ENCODE data around the gene EIF4H. TPM values are rescaled to one million over a fixed set of nuclear protein-coding genes. Genes with fewer than 3 reads are reported as not detected.

EIF4H gene
- total RNA-seq, 1 donor from 2014 or later = 168 TPM

DNA sequence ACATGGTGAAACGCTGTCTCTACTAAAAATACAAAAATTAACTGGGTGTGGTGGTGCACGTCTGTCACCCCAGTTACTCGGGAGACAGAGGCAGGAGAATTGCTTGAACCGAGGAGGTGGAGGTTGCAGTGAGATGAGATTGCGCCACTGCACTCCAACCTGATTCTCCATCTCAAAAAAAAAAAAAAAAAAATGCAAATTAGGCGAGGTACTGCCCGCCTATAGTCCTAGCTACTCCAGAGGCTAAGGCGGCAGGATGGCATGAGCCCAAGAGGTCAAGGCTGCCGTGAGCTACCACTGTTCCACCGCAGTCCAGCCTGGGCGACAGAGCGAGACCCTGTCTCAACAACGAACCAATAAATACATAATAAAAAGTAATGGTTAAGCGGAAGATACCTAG lies 1.1 kb upstream of the EIF4H start:
- DNase-seq (ENCODE audit: low spot score) = no peak

DNA sequence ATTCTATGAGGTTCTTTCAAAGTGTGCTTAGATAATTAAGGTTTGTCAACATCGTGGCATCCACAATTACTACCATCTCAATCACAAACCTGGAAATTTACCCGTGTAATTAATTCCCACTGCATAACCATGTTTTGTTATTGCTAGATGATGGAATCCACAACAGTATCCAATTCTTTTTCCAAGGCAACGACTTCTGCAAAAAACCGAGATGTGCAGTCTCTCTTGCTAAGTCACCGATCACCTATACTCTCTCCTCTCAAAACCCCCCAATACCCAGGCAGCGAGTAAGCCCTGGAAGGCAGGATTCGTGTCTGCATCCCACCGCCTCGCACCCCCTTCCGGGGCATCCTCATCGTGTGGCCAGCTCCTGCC lies 678 bp upstream of the EIF4H start:
- intact Hi-C loops (cut with DNase I) = loop anchor here (5.0 kb wide), 1 partner anchor 91 kb away; the partner anchor contains the start of gene LIMK1

More for the DNA sequence above, 1.1 kb upstream of the EIF4H start:
- intact Hi-C loops (cut with DNase I) = loop anchor here (5.0 kb wide), 1 partner anchor 91 kb away; the partner anchor contains the start of gene LIMK1

DNA sequence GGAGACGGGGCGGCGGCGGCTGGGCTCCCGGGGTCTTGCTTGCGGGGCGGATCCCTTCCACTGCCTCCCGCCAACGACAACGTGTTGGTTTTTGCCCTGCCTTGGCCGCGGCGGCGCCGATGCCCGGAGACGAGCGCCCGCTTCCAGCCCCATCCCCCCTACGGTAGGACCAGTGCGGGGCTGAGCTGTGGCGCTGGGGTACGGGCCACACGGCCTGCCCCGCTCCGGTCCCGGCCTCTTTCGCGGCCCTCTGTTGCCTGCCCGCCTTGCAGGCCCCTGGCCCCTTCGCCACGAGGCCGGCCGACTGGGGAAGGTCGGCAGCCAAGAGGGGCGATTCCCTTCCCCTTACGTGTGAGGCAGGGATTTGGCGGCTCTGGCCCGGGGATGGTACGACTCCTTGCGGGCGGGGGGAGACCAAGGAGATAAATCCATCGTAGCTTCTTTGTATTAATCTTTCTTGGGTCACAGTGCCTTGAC lies 488 bp downstream of the EIF4H start:
- peak; percentile 77 for DNase-seq (ENCODE audit: low spot score)
- intact Hi-C loops (cut with DNase I) = loop anchor here (5.0 kb wide), 1 partner anchor 92 kb away; the partner anchor contains the start of gene LIMK1

More for the DNA sequence above, 678 bp upstream of the EIF4H start:
- DNase-seq (ENCODE audit: low spot score) = no peak

DNA sequence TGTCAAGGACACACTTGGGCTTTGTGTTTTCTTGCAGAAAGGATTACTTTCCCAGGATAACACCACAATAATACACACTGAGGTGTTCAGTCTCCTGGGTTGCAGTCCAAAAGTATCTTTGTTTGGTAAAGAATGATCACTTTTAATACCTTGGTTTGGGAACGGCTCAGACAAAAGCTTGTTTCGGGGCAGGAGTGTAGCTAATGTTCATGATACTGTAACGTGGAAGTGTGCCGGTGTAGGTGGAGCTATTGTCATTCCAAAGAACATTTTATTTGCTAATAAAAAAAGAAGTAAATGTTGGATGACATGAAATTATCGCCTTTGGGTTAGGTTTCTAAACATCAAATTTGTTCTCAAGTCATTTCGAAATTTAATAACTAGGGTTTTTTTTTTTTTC lies 1.2 kb downstream of the EIF4H start:
- intact Hi-C loops (cut with DNase I) = no loop called here
- no peak for DNase-seq (ENCODE audit: low spot score)

DNA sequence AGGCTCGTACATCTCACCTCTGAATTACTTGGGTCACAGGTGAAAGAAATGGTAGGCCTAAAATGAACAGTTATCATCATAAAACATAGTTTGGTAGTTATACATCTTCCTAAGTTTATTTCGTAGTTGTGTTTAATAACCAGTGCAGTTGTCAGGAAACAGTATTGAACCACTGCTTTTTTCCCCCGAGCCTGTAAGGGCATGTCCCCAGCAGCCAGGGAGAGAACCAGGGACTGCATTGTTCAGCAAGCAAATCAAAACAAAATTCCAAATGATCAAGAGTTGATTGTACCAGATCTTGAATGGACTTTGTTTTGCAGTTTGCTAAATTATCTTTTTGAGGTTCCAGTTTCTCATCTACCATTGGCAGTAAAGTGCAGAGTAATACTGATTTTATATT lies 2.4 kb downstream of the EIF4H start:
- no peak for DNase-seq (ENCODE audit: low spot score)
- intact Hi-C loops (cut with DNase I) = no loop called here

DNA sequence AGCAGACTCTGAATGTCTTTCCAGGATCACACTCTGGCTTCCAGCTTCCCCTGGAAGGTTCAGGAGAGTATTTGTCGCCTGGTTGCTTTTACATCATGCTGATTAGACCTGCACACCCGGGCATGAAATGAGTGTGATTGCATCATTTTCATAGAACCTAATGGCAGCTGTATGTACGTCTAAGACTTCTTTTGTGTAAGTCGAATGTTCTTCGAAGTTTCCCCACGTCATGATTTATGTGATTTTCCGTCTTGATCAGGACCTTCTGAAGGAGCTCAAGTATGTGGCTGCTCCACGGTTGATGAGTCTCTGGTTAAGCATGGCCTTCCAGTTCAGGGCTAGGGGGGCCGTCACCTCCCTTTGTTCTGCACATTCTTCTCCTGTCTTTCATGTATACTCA lies 4.5 kb downstream of the EIF4H start:
- no peak for DNase-seq (ENCODE audit: low spot score)
- intact Hi-C loops (cut with DNase I) = no loop called here

DNA sequence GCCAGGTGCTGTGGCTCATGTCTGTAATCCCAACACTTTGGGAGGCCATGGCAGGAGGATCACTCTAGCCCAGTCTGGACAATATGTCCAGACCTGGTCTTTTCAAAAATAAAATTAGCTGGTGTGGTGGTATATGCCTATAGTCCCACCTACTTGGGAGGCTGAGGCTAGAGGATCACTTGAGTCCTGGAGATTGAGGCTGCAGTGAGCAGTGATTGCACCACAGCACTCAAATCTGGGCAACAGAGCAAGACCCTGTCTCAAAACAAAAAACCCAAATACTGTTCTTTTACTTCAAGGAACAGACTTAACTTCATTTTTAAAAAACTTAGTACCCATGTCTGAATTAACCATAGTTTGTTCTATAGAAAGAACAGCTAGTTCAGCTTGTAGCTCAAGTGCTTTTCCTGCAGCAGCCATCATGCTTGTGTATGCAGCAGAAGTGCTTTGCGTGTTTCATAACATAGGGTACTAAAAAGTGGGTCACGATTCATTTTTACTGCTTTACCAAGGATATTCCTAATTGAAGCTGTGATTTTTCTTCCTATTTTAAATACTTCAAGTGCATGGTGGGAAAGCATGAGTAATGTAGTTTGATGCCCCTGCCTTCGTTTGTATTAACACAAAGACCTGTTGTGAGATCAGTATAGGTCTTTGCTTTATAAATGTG lies 5.9 kb downstream of the EIF4H start:
- DNase-seq (ENCODE audit: low spot score) = no peak
- intact Hi-C loops (cut with DNase I) = no loop called here

DNA sequence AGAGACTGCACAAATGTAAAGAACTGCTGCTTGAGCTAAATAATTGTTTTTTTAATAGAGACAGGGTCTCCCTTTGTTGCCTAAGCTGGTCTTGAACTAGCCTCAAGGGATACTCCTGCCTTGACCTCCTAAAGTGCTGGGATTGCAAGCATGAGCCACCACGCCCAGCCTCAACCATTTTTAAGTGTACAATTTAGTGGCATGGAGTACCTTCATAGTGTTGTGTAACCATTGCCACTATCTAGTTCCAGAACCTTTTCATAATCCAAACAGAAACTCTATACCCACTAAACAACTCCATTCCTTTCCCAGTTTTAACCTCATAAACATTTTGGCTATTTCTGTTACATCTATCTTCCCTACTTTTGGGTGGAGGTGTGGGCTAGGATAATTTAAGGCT lies 6.7 kb downstream of the EIF4H start:
- intact Hi-C loops (cut with DNase I) = no loop called here
- DNase-seq (ENCODE audit: low spot score) = no peak

DNA sequence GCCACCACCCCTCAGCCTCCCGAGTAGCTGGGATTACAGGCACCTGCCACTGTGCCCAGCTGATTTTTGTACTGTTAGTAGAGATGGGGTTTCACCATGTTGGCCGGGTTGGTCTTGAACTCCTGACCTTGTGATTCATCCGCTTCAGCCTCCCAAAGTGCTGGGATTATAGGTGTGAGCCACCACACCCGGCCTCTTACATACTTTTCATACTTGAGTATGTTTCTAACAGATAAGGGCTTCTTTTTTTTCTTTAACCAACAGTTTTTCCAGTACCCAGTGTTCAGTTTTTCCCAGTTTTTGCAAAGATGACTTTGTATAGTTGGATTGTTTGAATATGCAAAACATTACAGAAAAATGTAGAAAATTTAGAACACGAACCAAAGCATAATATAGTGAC lies 7.7 kb downstream of the EIF4H start:
- intact Hi-C loops (cut with DNase I) = no loop called here
- DNase-seq (ENCODE audit: low spot score) = no peak

DNA sequence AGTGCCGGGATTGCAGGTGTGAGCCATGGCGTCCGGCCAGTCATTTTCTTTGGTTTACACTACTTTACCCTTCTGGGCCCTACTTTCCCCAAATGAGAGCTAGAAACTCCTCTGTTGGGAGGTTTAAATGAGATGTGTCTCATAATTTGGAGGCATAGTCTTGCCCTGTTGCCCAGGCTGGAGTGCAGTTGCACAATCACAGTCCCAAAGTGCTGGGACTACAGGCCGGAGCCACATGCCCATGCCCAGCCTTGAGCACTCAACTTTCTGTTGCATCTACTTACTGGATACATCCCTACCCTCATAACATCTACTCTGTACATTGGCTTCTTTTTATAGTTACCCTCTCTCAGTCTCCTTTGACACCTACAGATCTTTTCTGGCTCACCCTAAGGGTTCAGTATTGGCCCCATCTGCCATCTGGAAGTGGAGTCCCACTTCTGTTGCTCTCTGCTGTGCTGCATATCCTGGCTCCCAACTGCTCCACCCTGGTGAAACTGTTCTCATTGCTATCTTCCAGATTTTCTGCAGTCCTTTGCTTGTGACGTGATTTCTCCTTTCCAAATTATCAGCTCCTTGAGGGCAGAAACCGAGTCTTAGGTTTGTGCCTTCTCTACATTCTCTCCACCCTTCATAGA lies 8.4 kb downstream of the EIF4H start:
- intact Hi-C loops (cut with DNase I) = no loop called here
- no peak for DNase-seq (ENCODE audit: low spot score)

DNA sequence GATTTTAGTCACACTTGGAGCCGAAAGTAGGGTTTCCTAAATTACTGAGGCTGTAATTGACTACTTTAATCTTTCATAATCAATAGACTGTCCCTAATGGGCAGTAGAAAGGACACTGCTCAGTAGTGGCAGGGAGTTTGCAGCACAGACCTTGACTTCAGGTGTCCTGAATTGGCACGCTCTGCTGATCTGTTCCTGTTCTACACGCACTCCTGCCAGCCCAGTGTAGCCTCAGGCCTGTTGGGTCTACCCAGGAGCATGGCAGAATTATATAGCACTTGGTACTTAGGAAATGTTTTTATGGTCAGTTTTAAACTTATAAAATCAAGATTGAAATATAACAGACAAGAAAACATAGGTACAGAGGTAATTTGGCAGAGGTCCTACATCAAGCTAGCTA lies 9.0 kb downstream of the EIF4H start:
- intact Hi-C loops (cut with DNase I) = no loop called here
- no peak for DNase-seq (ENCODE audit: low spot score)

DNA sequence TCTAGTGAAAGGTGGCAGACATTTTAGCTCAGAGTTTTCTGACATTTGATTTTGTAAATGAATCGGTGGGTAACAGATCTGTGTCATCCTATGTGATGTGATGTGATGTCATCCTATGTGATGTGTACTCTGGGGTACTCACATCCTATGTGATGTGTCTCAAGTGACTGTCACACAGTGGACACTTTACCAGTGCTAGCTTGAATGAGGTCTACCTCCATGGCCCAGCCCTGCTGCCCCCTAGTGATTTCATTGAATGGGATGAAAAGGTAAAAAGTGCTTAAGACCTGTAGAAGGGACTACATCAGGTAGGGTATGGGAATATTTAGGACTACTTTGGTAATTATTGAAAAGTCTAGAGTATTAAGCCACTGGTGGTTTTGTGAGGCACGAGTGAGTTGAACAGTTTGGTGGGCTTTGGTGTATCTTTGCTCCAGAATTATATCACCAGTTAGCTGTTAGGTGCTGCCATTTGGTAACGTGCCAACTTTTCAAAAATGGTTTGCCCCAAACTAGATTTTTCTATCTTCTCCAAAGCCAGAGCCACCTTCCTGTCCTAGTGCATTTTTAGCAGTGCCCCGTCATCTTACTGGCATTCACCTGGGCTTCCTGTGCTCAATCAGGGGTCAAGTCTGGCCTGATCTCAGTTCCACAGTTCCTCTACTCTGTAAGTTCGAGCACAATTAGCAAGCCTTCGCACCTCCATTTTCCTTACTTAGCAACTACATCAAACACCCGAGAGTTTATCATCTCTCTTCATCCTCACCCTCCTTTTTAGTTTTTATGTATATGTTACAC lies 9.7 kb downstream of the EIF4H start:
- intact Hi-C loops (cut with DNase I) = no loop called here
- DNase-seq (ENCODE audit: low spot score) = no peak

DNA sequence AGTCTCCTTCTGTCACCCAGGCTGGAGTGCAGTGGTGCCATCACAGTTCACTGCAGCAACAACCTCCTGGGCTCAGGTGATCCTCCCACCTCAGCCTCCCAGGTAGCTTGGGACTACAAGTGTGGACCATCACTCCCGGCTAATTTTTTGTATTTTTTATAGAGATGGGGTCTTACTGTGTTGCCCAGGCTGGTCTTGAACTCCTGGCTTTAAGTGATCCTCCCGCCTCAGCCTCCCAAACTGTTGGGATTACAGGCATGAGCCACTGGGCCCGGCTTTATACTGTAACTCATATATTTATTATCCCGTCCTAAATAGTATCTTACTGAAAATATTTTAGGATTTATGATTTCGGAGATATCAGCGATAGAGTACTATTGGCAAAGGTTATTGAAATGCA lies 10.9 kb downstream of the EIF4H start:
- intact Hi-C loops (cut with DNase I) = no loop called here
- DNase-seq (ENCODE audit: low spot score) = no peak

DNA sequence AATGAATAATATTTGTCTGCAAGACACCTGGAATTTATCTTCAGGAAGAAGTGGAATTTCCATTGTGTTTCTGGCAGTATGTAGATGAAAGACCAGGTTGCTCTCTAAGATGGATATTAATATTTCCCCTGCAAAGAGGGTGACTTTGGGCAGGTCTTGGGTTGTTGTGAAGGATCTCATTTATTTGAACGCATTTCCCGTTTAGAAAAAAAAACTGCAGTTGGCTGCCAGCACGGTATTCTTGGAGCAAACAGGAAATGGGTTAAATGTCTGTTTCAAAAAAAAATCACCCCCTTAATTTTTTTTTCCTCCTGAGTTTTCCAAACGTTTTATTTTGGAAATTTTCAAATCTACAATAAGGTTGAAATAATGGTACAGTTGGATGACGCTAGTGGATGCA lies 11.5 kb downstream of the EIF4H start:
- no peak for DNase-seq (ENCODE audit: low spot score)
- intact Hi-C loops (cut with DNase I) = no loop called here

DNA sequence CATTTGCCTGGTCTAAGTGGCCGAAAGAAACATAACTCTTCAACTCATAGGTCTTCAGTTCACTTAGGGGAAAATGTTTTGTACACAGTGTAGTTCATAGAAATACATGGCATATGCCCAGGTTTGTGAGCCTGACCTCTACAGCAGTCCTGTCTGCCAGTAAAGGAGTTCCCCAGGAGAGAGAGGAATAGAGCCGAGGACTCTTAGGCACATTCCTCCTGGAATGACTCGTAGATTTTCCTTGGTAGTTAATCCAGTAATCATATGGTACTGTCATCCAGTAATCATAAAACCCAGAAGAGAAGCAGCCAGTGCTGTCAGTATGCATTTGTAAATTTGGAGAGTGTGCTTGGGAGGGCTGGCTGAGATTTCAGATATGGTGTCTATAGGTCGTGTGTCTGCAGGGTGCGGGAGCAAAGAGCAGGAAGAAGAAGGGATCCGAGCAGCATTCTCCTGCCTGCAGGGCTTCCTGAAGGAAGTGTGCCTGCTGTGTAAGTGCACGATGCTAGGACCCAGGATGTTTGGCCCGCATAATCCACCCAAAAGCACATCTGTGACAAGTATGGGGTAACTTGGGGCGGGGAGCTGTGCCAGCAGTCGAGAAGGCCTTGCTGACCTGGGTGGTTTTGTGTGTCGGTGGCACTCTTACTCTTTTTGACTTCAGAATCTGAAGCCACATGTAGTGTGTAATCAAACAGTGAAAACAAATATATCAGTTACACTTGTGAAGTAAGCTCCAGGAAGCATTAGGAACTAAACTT lies 13.9 kb downstream of the EIF4H start:
- intact Hi-C loops (cut with DNase I) = no loop called here

DNA sequence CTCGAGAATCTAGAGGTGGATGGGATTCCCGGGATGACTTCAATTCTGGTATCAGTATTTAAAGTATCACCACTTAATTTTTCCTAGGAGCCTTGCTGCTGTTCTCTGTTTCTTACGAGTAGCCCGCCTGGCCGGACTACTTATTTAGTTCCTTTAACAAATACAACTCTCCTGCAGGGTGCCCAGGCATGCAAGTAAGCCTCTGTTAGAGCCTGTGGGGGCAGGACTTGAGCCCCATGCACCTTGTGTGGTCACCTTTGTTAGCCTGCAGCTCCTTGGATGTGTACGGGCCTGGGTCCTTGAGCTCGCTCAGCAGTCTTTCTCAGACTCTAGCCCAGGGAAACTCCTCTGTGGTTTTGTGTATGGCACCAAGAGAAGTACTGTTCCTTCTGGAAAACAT lies 16.1 kb downstream of the EIF4H start:
- intact Hi-C loops (cut with DNase I) = no loop called here
- no peak for DNase-seq (ENCODE audit: low spot score)

More for the DNA sequence above, 13.9 kb downstream of the EIF4H start:
- DNase-seq (ENCODE audit: low spot score) = no peak

DNA sequence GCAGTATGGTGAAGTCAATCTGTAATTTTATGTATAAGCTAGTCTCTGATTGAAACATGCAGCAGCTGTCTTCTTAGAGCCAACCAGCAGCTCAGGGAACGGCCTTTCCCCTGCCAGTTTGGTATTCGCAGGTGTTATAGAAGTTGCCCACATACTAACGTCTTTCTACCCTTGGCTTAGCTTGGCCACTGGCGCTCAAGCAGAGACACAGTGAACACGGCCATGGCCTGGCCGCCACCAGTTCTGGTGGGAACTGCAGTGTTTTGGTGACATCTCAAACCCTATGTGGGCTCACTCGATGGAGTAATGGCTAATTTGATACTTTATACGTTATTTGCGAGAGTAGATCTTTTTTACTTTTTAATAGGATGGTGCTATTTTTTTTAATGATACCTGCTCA lies 17.1 kb downstream of the EIF4H start:
- intact Hi-C loops (cut with DNase I) = no loop called here
- no peak for DNase-seq (ENCODE audit: low spot score)

DNA sequence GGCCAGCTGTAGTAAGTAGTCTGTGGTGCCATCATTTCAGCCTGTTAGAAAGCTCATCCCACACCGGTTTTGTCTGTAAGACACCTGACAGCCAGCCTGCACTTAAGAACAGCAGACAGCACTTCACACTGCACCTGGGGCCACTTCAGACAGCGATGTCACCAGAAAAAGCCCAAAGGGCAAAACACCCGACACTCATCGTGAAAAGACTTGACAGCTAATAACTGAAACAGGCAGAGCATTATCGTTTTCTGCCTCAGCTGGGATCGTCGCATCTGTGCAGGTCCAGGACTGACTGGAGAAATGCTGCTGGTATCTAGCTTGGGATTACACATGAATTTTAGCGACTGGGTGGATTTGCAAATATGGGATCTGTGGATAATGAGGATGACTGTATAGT lies 18.9 kb downstream of the EIF4H start:
- intact Hi-C loops (cut with DNase I) = no loop called here
- DNase-seq (ENCODE audit: low spot score) = no peak

DNA sequence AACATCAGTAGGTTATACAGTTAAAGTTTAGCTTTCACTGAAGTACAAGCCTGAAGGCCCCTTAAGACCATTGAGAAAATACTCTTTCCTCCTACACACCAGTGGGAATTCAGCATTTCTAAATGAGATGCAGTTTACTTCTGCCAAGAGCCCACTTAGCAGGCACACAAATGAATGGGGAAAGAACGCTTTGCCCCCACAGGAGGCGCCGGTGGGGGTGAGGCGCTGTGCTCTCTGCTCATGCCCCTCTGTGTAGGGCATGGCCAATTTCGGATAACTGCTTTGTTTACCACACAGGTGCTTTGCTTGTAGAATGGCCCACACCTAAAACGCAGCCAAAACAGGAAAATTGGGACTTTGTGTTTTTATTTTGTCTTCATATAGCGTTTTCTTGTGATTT lies 19.8 kb downstream of the EIF4H start:
- DNase-seq (ENCODE audit: low spot score) = no peak
- intact Hi-C loops (cut with DNase I) = no loop called here

DNA sequence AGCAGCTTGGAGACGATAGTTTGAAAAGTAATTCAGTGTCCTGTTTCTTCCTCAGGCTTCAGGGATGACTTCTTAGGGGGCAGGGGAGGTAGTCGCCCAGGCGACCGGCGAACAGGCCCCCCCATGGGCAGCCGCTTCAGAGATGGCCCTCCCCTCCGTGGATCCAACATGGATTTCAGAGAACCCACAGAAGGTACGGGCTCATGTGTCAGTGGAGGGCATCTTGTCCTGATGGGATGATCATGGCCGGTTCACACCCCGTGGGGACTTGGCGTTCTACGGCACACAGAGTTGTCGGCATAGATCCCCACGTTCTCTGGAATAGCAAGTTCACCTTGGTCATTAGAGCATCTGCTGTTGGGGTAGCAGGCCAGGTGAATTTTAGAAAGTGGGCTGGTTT lies 20.5 kb downstream of the EIF4H start:
- intact Hi-C loops (cut with DNase I) = no loop called here
- no peak for DNase-seq (ENCODE audit: low spot score)

Measured in cardiac septum (tissue), 1 donor.